ENCODE data around the gene KATNAL1. TPM values are rescaled to one million over a fixed set of nuclear protein-coding genes. Genes with fewer than 3 reads are reported as not detected.

Gene KATNAL1
- total RNA-seq, 2 donors from 2014 or later: 9.6 to 22.4 TPM

DNA sequence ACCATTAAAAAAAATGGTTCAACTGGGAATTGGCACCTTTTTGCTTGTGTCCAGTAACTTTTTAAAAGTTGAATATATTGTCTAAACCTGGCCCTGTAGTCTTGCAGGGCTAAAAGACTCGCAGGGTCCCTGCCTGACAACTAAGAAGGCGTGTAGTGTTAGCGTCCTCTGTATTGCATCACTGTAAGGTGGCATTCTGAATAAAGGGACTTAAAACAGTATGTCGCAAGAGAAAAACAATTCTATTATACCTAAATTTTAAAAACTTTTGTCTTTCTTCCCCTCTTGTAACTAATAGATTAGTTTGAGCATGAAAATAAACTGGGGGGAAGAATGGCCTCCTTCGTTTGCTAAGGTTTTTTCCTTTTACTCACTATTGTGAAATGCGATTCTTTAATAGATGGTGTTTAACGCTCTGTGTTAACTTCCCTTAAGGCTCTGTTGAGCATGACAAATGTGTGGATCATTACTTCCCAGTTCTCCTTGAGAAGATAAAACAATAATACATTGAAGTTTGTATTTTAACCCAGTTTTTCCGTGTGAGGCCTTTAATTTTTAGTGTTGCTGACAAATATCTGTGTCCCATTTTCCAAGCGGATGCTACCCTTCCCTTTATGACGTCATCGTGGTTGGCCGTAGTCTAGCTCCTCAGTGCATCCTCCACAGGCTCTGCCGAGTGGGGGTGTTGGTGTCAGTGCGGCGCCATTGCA is 134.6 kb downstream of the KATNAL1 start:
- no peak for DNase-seq (ENCODE audit: low spot score)
- Mint-ChIP-seq H3K27ac (no peak overlapping the region), H3K4me3 (no peak overlapping the region), H3K36me3 (no peaks in the 10 kb centered on the region), H3K27me3 (no peaks in the 10 kb centered on the region), H3K9me3 (no peaks in the 10 kb centered on the region), H3K4me1 (ENCODE audit: low read depth in 2 of 2) (peaks cover 29% of the 10 kb centered on the region in 2 donors)
- no peak for ATAC-seq

DNA sequence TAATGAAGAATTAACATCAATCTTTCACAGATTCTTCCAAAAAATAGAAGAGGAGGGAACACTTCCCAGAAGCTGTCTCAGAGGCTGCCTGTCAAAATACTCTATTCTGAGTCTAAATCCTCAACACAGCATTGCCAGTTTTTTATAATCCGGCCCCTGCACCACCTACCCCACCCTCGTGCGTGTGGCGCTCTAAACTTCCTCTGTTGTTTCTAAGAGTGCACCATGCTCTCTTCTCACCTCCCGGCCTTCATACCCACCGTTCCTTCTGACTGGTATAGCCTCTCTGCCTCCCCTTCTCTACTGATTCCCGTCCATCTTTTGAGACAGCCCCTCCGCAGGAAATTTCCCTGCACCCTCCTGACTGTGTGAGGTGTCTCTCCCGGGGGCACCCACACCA is 136.8 kb downstream of the KATNAL1 start:
- no peak for ATAC-seq
- no peaks in the 10 kb centered on the region for H3K27me3 Mint-ChIP-seq
- no peak for DNase-seq (ENCODE audit: low spot score)
- peak overlapping the region; percentile 35 for H3K4me3 Mint-ChIP-seq
- H3K27ac Mint-ChIP-seq: peak overlapping the region in 1 of 2 donors; percentile 0
- no peaks in the 10 kb centered on the region for H3K9me3 Mint-ChIP-seq
- peaks cover 31 to 37% of the 10 kb centered on the region in 2 donors for H3K4me1 Mint-ChIP-seq (ENCODE audit: low read depth in 2 of 2)
- H3K36me3 Mint-ChIP-seq: no peaks in the 10 kb centered on the region

DNA sequence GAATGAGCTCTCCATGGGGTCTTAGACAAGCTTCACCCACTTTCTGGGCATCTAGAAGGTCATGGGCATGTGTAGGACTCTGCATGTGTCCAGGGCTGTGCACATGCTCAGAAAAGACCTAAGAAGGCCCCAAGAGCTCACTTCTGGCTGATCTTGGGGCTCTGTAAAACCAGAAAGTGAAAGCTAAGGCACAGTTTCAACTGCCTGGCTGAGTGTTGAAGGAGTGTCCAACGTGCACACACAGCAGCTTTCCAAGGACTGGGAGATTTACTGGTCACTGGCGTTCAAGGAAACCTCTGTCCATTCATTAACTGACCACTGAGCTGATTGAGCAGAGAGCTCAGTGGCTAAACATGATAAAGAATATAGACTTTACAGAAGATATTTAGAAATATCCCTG is 137.9 kb downstream of the KATNAL1 start:
- ATAC-seq (no peak), DNase-seq (ENCODE audit: low spot score) (no peak)
- Mint-ChIP-seq H3K9me3 (no peaks in the 10 kb centered on the region), H3K27ac (peak overlapping the region in 1 of 2 donors; percentile 5), H3K36me3 (no peaks in the 10 kb centered on the region), H3K4me1 (ENCODE audit: low read depth in 2 of 2) (peaks cover 30 to 34% of the 10 kb centered on the region in 2 donors), H3K27me3 (no peaks in the 10 kb centered on the region), H3K4me3 (peak overlapping the region; percentile 6)

DNA sequence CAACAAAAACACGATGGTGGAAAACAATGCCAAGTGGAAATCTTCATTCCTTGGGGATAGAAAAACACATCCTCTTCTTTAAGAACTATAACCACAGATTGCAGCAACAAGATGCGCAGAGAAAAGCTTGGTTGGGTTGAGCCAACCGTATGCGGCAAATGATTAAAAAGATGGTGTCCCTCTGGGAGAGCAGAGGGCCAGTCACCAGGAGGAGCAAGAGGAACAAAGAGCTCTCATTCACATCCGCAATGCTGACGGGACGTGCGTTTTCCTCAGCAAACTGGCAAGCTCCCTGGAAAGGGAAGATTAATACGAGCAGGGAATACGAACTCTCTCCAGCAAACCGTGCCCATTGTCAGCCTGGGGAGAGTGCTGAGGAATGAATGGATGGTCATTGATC is 141.6 kb downstream of the KATNAL1 start:
- Mint-ChIP-seq H3K27ac (no peak overlapping the region), H3K4me3 (no peak overlapping the region), H3K9me3 (no peaks in the 10 kb centered on the region), H3K27me3 (no peaks in the 10 kb centered on the region), H3K36me3 (peaks cover 4% of the 10 kb centered on the region), H3K4me1 (ENCODE audit: low read depth in 2 of 2) (peaks cover 20 to 26% of the 10 kb centered on the region in 2 donors)
- ATAC-seq (no peak), DNase-seq (ENCODE audit: low spot score) (no peak)

DNA sequence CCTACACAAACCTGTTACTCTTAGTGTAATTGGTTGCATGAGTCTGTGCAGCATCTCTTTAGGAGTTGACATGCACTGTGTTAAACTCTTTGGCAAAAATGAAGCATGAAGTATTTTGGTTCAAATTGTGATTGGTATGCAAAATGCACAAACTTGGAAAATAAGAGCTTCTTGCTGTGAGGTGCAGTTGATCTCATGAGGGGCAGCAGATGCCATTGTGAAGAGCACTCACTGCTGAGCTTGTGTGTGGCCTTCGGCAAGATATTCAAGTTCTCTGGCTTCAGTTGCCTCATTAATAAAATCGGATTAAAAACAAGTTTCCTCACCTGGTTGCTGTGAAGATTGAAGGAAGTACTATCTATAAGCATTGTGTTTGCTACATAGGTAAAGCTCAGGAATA is 142.3 kb downstream of the KATNAL1 start:
- Mint-ChIP-seq H3K27me3 (no peaks in the 10 kb centered on the region), H3K4me1 (ENCODE audit: low read depth in 2 of 2) (peaks cover 20 to 24% of the 10 kb centered on the region in 2 donors), H3K36me3 (peaks cover 4% of the 10 kb centered on the region), H3K9me3 (no peaks in the 10 kb centered on the region), H3K27ac (no peak overlapping the region), H3K4me3 (no peak overlapping the region)
- no peak for ATAC-seq
- DNase-seq (ENCODE audit: low spot score): no peak

DNA sequence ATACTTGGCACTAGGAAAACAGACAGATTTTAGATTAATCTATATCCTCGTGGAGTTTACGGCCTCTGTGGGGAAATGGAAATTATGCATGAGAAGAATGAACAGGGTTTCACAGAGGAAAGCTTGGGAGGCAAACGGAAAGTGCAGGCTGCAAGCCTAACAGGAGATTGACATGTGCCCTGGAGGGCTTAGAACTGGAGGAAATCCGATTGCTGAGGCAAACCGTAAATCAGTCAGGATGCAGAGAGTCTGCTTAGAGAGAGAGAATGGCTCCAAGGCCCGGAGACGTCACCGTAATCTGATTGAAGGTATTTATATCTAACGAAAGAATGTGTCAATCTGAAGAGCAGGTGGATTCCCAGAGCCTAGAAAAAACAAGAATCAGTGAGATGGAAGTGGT is 143.2 kb downstream of the KATNAL1 start:
- no peak for DNase-seq (ENCODE audit: low spot score)
- H3K27me3 Mint-ChIP-seq: no peaks in the 10 kb centered on the region
- H3K4me1 Mint-ChIP-seq (ENCODE audit: low read depth in 2 of 2): peaks cover 18 to 25% of the 10 kb centered on the region in 2 donors
- H3K27ac Mint-ChIP-seq: no peak overlapping the region
- peaks cover 4% of the 10 kb centered on the region for H3K36me3 Mint-ChIP-seq
- ATAC-seq: no peak
- no peaks in the 10 kb centered on the region for H3K9me3 Mint-ChIP-seq
- H3K4me3 Mint-ChIP-seq: no peak overlapping the region

DNA sequence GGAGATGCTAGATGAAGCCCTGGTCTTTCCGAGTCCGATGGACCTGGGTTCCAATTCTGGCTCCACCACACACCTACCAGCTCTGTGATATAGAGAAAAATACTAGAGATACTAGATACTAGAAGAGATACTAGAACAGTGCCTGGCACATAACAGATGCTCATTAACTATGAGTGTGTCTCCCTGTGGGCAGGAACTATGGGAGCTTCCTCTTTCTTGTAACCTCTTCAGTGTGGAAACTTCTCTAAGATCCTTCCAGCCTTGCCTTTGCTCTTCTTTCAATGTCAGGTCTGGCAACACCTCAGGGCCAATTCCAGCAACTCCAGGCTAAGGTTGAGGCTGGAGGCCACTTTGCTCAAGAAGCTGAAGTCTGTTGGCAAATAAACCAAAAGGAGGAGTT is 143.9 kb downstream of the KATNAL1 start:
- no peaks in the 10 kb centered on the region for H3K9me3 Mint-ChIP-seq
- H3K36me3 Mint-ChIP-seq: peaks cover 4% of the 10 kb centered on the region
- no peak overlapping the region for H3K27ac Mint-ChIP-seq
- H3K4me1 Mint-ChIP-seq (ENCODE audit: low read depth in 2 of 2): peaks cover 25 to 32% of the 10 kb centered on the region in 2 donors
- DNase-seq (ENCODE audit: low spot score) (no peak), ATAC-seq (no peak)
- H3K4me3 Mint-ChIP-seq: no peak overlapping the region
- H3K27me3 Mint-ChIP-seq: no peaks in the 10 kb centered on the region

DNA sequence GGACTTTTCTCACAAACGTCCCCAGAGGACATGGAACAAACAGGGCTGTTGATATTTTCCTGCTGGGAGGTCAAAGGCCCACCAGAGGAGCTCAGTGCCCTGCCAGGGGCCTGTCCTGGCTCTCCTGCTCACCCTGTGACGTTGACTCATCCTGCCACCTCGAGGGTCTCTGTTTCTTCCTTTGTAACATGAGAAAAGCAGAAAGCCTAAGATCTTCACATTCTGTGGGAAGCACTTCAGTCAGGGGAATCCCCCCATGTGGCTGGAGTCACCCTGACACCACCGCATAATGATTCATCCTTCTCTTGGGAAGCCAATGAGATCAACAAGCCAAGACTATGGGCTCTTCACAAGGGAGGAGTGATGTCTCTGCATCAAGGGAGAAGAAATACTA is 147.9 kb downstream of the KATNAL1 start:
- peak overlapping the region; percentile 70 for H3K4me3 Mint-ChIP-seq
- H3K27me3 Mint-ChIP-seq: no peaks in the 10 kb centered on the region
- DNase-seq (ENCODE audit: low spot score): peak; percentile 72
- peaks cover 49 to 61% of the 10 kb centered on the region in 2 donors for H3K4me1 Mint-ChIP-seq (ENCODE audit: low read depth in 2 of 2)
- H3K9me3 Mint-ChIP-seq: no peaks in the 10 kb centered on the region
- H3K36me3 Mint-ChIP-seq: peaks cover 4% of the 10 kb centered on the region
- peak overlapping the region; percentile 64 to 86 for H3K27ac Mint-ChIP-seq
- peak; percentile 90 to 91 for ATAC-seq

DNA sequence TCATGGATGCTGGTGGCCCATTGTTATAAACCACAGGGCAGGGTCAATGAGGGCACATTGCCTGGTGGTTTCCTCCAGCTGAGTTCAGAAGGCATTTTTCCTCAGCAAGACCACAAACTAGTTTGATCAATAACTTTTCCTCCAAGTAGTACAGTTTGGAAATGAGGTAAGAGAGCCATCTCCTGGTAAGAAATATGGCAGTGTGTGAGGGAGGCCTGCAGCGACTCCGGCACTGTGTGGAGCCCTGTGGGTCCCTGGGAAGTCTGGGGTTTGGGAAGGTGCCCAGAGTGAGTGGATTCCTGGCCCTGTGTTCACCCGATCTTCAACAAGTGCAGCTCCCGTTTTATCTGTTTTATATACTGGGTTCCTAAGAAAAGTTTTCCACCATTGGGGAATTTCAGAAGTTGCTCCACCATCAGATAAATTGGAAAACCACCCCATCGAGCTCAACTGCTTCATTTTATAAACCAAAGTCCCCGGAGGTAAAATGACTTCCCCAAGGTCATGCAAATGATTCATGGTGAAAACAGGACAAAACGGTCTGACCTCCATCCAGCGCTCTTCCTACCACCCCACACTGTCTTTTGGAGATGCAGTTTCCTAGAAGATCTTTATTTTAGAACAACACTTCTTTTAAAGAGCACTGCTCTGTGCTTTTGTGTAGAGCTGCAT is 148.4 kb downstream of the KATNAL1 start:
- H3K9me3 Mint-ChIP-seq: no peaks in the 10 kb centered on the region

DNA sequence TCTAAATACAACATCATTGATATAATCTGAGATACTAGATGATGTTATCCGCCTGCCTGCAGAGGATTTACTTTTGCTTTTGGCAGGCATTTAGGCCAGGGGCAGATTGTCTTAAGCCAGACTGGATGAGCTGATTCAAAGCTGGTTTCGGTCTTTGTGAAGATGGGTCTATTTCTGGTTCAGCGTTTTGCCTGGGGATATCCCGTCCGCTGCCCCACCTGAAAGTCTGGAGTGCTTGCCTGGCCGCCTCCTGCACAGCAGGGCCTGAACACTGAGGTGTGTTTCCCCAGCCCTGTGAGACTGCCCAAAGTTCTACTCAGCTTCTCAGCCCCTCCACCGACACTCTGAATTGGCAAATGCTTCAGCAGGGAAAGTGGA is 149.7 kb downstream of the KATNAL1 start:
- DNase-seq (ENCODE audit: low spot score): no peak
- Mint-ChIP-seq H3K36me3 (peaks cover 2% of the 10 kb centered on the region), H3K27ac (peak overlapping the region in 1 of 2 donors; percentile 86), H3K4me1 (ENCODE audit: low read depth in 2 of 2) (peaks cover 62 to 77% of the 10 kb centered on the region in 2 donors), H3K9me3 (no peaks in the 10 kb centered on the region), H3K27me3 (no peaks in the 10 kb centered on the region), H3K4me3 (peak overlapping the region; percentile 48)
- peak in 1 of 2 donors; percentile 18 for ATAC-seq

More for the DNA sequence above, 148.4 kb downstream of the KATNAL1 start:
- ATAC-seq (no peak), DNase-seq (ENCODE audit: low spot score) (no peak)
- Mint-ChIP-seq H3K4me3 (peak overlapping the region; percentile 70), H3K27me3 (no peaks in the 10 kb centered on the region), H3K4me1 (ENCODE audit: low read depth in 2 of 2) (peaks cover 51 to 67% of the 10 kb centered on the region in 2 donors), H3K36me3 (peaks cover 4% of the 10 kb centered on the region), H3K27ac (peak overlapping the region; percentile 64 to 86)

DNA sequence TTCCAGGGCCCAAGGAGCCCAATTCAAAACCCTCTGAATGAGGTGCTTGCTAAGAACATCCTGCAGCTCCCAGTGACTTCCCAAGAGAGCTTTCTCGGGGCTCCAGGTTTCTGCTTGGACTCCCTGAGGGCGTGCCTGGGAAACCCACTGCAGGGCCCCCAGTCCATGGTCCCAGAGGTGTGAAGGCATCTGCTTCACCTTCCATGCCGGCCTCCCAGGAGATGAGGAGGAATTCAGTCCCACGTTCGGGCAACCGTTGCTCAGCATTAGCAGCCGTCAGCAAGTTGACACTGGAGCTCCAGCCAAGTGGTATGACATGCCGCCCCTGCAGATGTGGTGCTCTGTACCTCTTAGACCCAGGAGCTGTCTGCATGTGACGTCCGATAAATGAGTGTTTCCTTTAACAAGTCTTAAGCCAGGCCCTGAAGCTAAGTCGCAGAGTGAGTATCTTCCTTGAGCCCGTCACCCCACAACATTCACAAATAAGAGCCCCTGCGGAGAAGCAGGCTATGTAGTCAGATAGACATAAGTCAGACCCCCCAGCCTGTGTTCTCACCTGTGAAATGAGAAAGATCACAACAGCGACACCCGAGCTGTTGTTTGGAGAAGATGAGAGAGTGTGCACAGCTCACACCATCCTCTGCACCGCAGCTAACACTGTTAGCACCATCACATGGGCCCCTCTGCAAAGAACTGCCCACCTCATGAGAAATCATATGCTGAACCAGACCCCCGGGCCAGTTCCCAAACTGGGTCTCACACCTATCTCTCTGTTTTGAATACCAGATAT is 150.3 kb downstream of the KATNAL1 start:
- H3K27ac Mint-ChIP-seq: peak overlapping the region in 1 of 2 donors; percentile 86
- H3K4me3 Mint-ChIP-seq: peak overlapping the region; percentile 48
- DNase-seq (ENCODE audit: low spot score) (no peak), ATAC-seq (peak in 1 of 2 donors; percentile 57)
- H3K9me3 Mint-ChIP-seq: no peaks in the 10 kb centered on the region
- H3K27me3 Mint-ChIP-seq: no peaks in the 10 kb centered on the region
- H3K36me3 Mint-ChIP-seq: no peaks in the 10 kb centered on the region
- peaks cover 68 to 81% of the 10 kb centered on the region in 2 donors for H3K4me1 Mint-ChIP-seq (ENCODE audit: low read depth in 2 of 2)

DNA sequence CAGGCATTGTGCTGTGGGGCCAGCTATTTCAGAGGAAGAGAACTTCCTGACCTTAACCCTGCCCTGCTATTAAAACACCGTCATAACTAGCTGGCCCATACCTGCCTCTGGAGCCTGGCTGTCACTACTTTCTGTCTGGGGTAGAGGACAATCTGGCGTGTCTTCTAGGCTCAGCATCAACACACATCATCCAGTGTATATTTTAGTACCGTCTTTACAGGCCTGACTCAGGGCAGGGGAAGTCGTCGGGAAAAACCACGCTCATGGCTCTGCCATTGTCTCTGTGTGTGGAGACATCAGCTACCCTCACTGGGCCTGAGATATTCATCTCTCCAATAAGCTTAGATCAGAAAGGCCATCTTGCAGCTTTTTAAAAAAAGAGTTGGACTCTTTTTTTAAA is 151.1 kb downstream of the KATNAL1 start:
- peaks cover 75 to 88% of the 10 kb centered on the region in 2 donors for H3K4me1 Mint-ChIP-seq (ENCODE audit: low read depth in 2 of 2)
- peak overlapping the region; percentile 78 to 86 for H3K27ac Mint-ChIP-seq
- ATAC-seq: no peak
- no peaks in the 10 kb centered on the region for H3K27me3 Mint-ChIP-seq
- no peaks in the 10 kb centered on the region for H3K36me3 Mint-ChIP-seq
- H3K4me3 Mint-ChIP-seq: peak overlapping the region; percentile 65
- DNase-seq (ENCODE audit: low spot score): no peak
- H3K9me3 Mint-ChIP-seq: no peaks in the 10 kb centered on the region

DNA sequence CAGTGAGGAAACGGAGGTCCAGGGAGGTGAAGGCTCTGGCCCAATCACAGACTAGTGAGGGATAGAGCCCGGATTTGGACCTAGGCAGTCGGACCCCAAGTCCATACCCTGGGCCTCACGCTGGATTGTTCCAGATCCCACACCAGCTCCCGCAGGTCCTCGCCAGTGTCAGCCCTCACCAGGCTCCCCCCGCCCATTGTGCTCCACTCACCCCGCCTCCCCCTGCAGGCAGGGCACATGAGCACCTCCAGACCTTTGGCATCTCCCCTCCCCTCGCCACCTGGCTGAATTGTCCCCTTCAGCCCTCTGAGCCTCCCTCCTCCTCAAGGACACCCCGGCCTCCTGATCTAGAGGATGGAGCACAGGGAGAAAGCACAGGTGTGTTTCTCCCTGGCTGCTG is 152.4 kb downstream of the KATNAL1 start:
- H3K36me3 Mint-ChIP-seq: no peaks in the 10 kb centered on the region
- H3K4me1 Mint-ChIP-seq (ENCODE audit: low read depth in 2 of 2): peaks cover 82 to 96% of the 10 kb centered on the region in 2 donors
- H3K27ac Mint-ChIP-seq: peak overlapping the region; percentile 78 to 86
- no peaks in the 10 kb centered on the region for H3K27me3 Mint-ChIP-seq
- DNase-seq (ENCODE audit: low spot score) (no peak), ATAC-seq (no peak)
- peak overlapping the region; percentile 65 for H3K4me3 Mint-ChIP-seq
- no peaks in the 10 kb centered on the region for H3K9me3 Mint-ChIP-seq

DNA sequence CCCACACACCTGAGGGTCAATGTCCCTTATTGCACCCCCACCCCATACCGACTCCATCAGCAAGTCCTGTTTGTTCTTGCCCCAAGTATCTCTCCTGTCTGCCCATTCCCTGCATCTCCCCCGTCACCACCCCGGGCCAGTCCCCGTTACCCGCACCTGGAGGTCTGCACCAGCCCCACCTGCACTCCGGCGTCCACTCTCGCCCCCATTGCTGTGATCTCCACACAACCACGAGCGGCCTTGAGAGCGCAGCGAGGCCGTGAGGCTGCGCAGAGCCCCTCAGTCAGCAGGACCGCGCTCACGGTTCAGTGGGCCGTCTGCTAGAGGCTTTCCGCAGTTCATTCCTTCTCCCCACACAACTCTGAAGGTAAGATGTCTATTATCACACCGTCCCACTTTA is 152.8 kb downstream of the KATNAL1 start:
- H3K27ac Mint-ChIP-seq: peak overlapping the region; percentile 78 to 86
- peak overlapping the region; percentile 70 for H3K4me3 Mint-ChIP-seq
- H3K36me3 Mint-ChIP-seq: no peaks in the 10 kb centered on the region
- no peak for DNase-seq (ENCODE audit: low spot score)
- H3K4me1 Mint-ChIP-seq (ENCODE audit: low read depth in 2 of 2): peaks cover 83 to 93% of the 10 kb centered on the region in 2 donors
- ATAC-seq: no peak
- H3K9me3 Mint-ChIP-seq: no peaks in the 10 kb centered on the region
- H3K27me3 Mint-ChIP-seq: no peaks in the 10 kb centered on the region

All from natural killer cell treated with Interleukin-12 subunit alpha and Interleukin-12 subunit beta and Interleukin-15 and Interleukin-18, amount 100 ng/mL, for 72 hours (primary cell).